Suprapubic skin (tissue), 4 donors: ENCODE results near the gene ABCD3. TPM values are rescaled to one million over a fixed set of nuclear protein-coding genes. Genes with fewer than 3 reads are reported as not detected.

Experiments
- DNase-seq, 2 donors: peaks; one replicate each; pipeline ENCODE4 v3.0.0-alpha.2; 2019; ENCODE audit warnings: low spot score in 2 of 2
- H3K27ac ChIP-seq: fragments of 200-600 bp; sonication (generic); one replicate; pipeline ENCODE4 v1.5.1; 2019
- H3K27me3 ChIP-seq: fragments of 200-600 bp; sonication (generic); one replicate; pipeline ENCODE4 v1.5.1; 2019
- H3K36me3 ChIP-seq: fragments of 200-600 bp; sonication (generic); one replicate; pipeline ENCODE4 v1.5.1; 2019
- H3K4me1 ChIP-seq: fragments of 200-600 bp; sonication (generic); one replicate; pipeline ENCODE4 v1.5.1; 2019
- H3K4me3 ChIP-seq: fragments of 200-600 bp; sonication (generic); one replicate; pipeline ENCODE4 v1.5.1; 2019; ENCODE audit warnings: mild to moderate bottlenecking
- H3K9me3 ChIP-seq: fragments of 200-600 bp; sonication (generic); one replicate; pipeline ENCODE4 v1.5.1; 2019
- CTCF ChIP-seq, 2 donors: fragments of 200-600 bp in 1 of 2; fragments of 450-650 bp in 1 of 2; sonication (generic) in 1 of 2; IDR thresholded peaks; one replicate each; pipeline ENCODE4 v1.5.1; 2016 to 2019; ENCODE audit warnings: antibody characterized with exemption in 2 of 2, mild to moderate bottlenecking in 1 of 2, moderate library complexity in 1 of 2
- EP300 ChIP-seq: sonication (generic); formaldehyde crosslinking; IDR thresholded peaks from one replicate; pipeline ENCODE4 v1.6.1; 2017; ENCODE audit warnings: antibody characterized with exemption
- POLR2A ChIP-seq, 2 donors: fragments of 450-650 bp; IDR thresholded peaks; one replicate each; pipeline ENCODE4 v1.6.1; 2017; ENCODE audit warnings: antibody characterized with exemption in 2 of 2, mild to moderate bottlenecking in 2 of 2, moderate library complexity in 2 of 2
- POLR2AphosphoS5 ChIP-seq, 3 donors: sonication (generic); formaldehyde crosslinking; IDR thresholded peaks; one replicate each; pipeline ENCODE4 v1.6.1; 2017; ENCODE audit warnings: antibody characterized with exemption in 3 of 3
- WGBS: methylation state at CpG from one replicate; pipeline ENCODE4 v1.1.5; 2018; 5-methylcytosine and 5-hydroxymethylcytosine counted together
- total RNA-seq, 4 donors: library from RNA; depleted of rRNA; stranded (reverse); fragments of >200 nt; gene quantifications; one replicate each; pipeline ENCODE4 v1.1.0, GENCODE V29; 2016

ABCD3 gene
- total RNA-seq, 4 donors from 2014 or later, result 27.6 to 46.5 (median 39.8) TPM

- TF ChIP-seq EP300 (no peak), POLR2A (IDR thresholded peaks at IDR 0.05) (no peak), POLR2AphosphoS5 (IDR thresholded peaks at IDR 0.05) (no peak), CTCF (IDR thresholded peaks at IDR 0.05) (no peak)
- no peak overlapping the region for H3K4me3 ChIP-seq
- H3K27ac ChIP-seq, result no peak overlapping the region
- WGBS, result 73% methylated on average over 9 of the region's 9 CpGs
- H3K4me1 ChIP-seq, result peaks cover 15% of the 10 kb centered on the region
- no peak for DNase-seq
- no peaks in the 10 kb centered on the region for H3K9me3 ChIP-seq
- H3K27me3 ChIP-seq, result no peaks in the 10 kb centered on the region
- H3K36me3 ChIP-seq, result peaks cover 7% of the 10 kb centered on the region
These were observed 117.7 kb downstream of the ABCD3 start for GRCh38 chr1:94535879-94536278.

- 86% methylated on average over 6 of the region's 6 CpGs for WGBS
- H3K4me1 ChIP-seq, result peaks cover 28% of the 10 kb centered on the region
- peaks cover 7% of the 10 kb centered on the region for H3K36me3 ChIP-seq
- TF ChIP-seq CTCF (IDR thresholded peaks at IDR 0.05), result no peak
- no peak for TF ChIP-seq EP300
- no peak for TF ChIP-seq POLR2A (IDR thresholded peaks at IDR 0.05)
- no peak for TF ChIP-seq POLR2AphosphoS5 (IDR thresholded peaks at IDR 0.05)
- H3K27ac ChIP-seq, result no peak overlapping the region
- no peak for DNase-seq
- no peaks in the 10 kb centered on the region for H3K27me3 ChIP-seq
- H3K9me3 ChIP-seq, result no peaks in the 10 kb centered on the region
- H3K4me3 ChIP-seq, result no peak overlapping the region
These were observed 119.1 kb downstream of the ABCD3 start for GRCh38 chr1:94537254-94537653.

DNA sequence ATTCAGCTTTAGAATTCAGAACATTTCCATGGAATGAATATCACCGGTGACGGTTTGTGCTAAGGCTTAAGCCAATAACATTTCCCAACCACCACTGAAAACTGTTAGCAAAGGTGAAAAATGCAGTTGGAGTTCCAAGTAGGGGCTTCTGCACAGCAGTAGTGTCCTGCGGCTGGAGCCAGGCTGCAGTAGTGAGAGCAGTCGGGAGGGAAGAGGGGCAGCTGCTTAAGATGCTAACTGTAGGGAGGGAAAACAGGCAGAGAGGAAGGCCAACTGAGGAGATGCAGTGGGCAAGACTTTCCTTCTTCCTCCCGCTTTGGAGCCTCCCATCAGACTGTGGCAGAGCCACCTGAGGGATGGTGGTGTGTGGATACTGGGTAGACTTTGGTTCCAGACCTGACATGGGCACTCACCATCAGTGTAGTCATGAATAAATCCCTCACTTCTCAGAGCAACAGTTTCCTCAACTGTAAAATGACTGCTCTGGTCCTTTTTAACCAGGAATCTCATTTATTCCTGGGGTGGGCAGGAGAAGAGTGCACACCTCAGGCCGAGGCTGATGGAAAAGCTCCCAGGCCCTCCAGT lies 120.1 kb downstream of the ABCD3 start:
- 85% methylated on average over 6 of the region's 6 CpGs for WGBS
- peaks cover 7% of the 10 kb centered on the region for H3K36me3 ChIP-seq
- no peak for DNase-seq
- H3K9me3 ChIP-seq, result no peaks in the 10 kb centered on the region
- H3K4me3 ChIP-seq, result peak overlapping the region; percentile 66
- TF ChIP-seq POLR2A (IDR thresholded peaks at IDR 0.05) (no peak), POLR2AphosphoS5 (IDR thresholded peaks at IDR 0.05) (no peak), CTCF (IDR thresholded peaks at IDR 0.05) (no peak), EP300 (no peak)
- no peak overlapping the region for H3K27ac ChIP-seq
- H3K4me1 ChIP-seq, result peaks cover 39% of the 10 kb centered on the region
- H3K27me3 ChIP-seq, result no peaks in the 10 kb centered on the region

- H3K4me1 ChIP-seq, result peaks cover 51% of the 10 kb centered on the region
- H3K27ac ChIP-seq, result no peak overlapping the region
- DNase-seq, result no peak
- TF ChIP-seq CTCF (IDR thresholded peaks at IDR 0.05), result no peak
- no peak for TF ChIP-seq POLR2AphosphoS5 (IDR thresholded peaks at IDR 0.05)
- TF ChIP-seq EP300, result no peak
- TF ChIP-seq POLR2A (IDR thresholded peaks at IDR 0.05), result no peak
- peak overlapping the region; percentile 66 for H3K4me3 ChIP-seq
- no peaks in the 10 kb centered on the region for H3K9me3 ChIP-seq
- WGBS, result 30% methylated on average over 3 of the region's 3 CpGs
- H3K36me3 ChIP-seq, result peaks cover 7% of the 10 kb centered on the region
- H3K27me3 ChIP-seq, result peaks cover 3% of the 10 kb centered on the region
These were observed 121.3 kb downstream of the ABCD3 start for GRCh38 chr1:94539496-94539895.

GRCh38 chr1:94540440-94541245 lies 122.5 kb downstream of the ABCD3 start:
- Histone ChIP-seq H3K9me3 (no peaks in the 10 kb centered on the region), H3K27me3 (peaks cover 3% of the 10 kb centered on the region), H3K4me1 (peaks cover 56% of the 10 kb centered on the region), H3K4me3 (peak overlapping the region; percentile 66), H3K27ac (peak overlapping the region; percentile 87), H3K36me3 (peaks cover under 1% of the 10 kb centered on the region)
- TF ChIP-seq POLR2AphosphoS5 (IDR thresholded peaks at IDR 0.05) (no peak), CTCF (IDR thresholded peaks at IDR 0.05) (no peak), EP300 (no peak), POLR2A (IDR thresholded peaks at IDR 0.05) (no peak)
- 45% methylated on average over 23 of the region's 23 CpGs for WGBS
- DNase-seq, result no peak
